ENCODE data around the gene TMEM135.

TMEM135 gene

DNA sequence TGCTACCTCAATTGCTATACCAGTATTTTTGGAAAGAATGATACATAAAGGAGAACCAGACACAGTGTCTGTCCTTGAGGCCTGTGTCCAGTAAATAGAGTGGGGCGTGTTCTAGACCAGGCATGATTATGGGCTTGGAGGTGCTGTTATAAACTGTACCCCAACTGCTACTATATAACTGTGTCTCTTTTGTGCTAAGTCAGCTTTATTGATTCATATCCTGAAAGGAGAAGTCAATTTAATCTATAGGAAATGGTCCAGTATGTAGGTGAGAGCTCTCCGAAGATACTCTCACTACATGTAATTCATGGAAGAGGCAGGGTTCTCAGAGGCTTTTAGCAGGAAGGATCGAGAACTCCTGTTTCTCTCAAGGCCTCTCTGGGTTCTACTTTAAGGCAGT is 334.3 kb downstream of the TMEM135 start:
- Histone ChIP-seq H3K36me3 (no peaks in the 10 kb centered on the region), H3K4me3 (ENCODE audit: low read depth, low read length) (no peak overlapping the region), H3K27me3 (peaks cover 9% of the 10 kb centered on the region), H3K4me1 (peaks cover 9% of the 10 kb centered on the region; the same call in 1 of the 2 replicates), H3K9me3 (no peaks in the 10 kb centered on the region)
- TF ChIP-seq, protein P1, sequence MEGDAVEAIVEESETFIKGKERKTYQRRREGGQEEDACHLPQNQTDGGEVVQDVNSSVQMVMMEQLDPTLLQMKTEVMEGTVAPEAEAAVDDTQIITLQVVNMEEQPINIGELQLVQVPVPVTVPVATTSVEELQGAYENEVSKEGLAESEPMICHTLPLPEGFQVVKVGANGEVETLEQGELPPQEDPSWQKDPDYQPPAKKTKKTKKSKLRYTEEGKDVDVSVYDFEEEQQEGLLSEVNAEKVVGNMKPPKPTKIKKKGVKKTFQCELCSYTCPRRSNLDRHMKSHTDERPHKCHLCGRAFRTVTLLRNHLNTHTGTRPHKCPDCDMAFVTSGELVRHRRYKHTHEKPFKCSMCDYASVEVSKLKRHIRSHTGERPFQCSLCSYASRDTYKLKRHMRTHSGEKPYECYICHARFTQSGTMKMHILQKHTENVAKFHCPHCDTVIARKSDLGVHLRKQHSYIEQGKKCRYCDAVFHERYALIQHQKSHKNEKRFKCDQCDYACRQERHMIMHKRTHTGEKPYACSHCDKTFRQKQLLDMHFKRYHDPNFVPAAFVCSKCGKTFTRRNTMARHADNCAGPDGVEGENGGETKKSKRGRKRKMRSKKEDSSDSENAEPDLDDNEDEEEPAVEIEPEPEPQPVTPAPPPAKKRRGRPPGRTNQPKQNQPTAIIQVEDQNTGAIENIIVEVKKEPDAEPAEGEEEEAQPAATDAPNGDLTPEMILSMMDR (IDR thresholded peaks at IDR 0.05; ENCODE audit: low read depth, low read length), result no peak
- DNase-seq, result no peak

Measured in BE2C (cell line).